Endothelial cell of umbilical vein (primary cell): ENCODE data around the gene WNT7B. TPM values are rescaled to one million over a fixed set of nuclear protein-coding genes. Genes with fewer than 3 reads are reported as not detected.

ENCODE experiments used
- BruUV-seq: library from RNA; stranded (reverse); fragments of 400-500 nt; replicated peaks from 2 replicates; lab custom pipeline; 2021; lab: Mats Ljungman, UMichigan
- CTCF ChIA-PET: fragments of 300-600, 350-600 bp; sonication (Branson Sonifier 250); formaldehyde crosslinking; loops from one replicate; lab custom pipeline; 2021; ENCODE audit warnings: antibody characterized with exemption, inconsistent platforms; lab: Charles Lee
- POLR2A ChIA-PET: fragments of 300-600, 350-600 bp; sonication (Branson Sonifier 250); formaldehyde crosslinking; loops from one replicate; lab custom pipeline; 2021; ENCODE audit warnings: antibody characterized with exemption, inconsistent platforms; lab: Charles Lee
- DNase-seq: peaks from one replicate; pipeline ENCODE4 v3.0.0-alpha.2; 2011; ENCODE audit warnings: low read depth, low spot score
- FAIRE-seq: peaks from 2 replicates; lab custom pipeline; 2011; peaks lifted over from hg19 to GRCh38; lab: Jason Lieb, UNC
- H2AFZ ChIP-seq: 2 replicates; pipeline ENCODE4 v1.6.0; 2012; ENCODE audit warnings: low read depth, low read length, control low read depth, inconsistent platforms
- H3K27ac ChIP-seq: 2 replicates; pipeline ENCODE4 v1.5.1; 2011; ENCODE audit warnings: low read depth, mild to moderate bottlenecking, control low read depth, low read length, moderate library complexity; ENCODE audit not compliant: insufficient read depth
- H3K27me3 ChIP-seq, 2 experiments: 2 replicates each; pipeline versions ENCODE4 v1.6.0 to v1.6.1; 2011; ENCODE audit warnings: low read length in 2 of 2, mixed read lengths in 1 of 2; ENCODE audit not compliant: control insufficient read depth in 2 of 2, insufficient read depth in 2 of 2
- H3K36me3 ChIP-seq, 2 experiments: 2 replicates in 1 of 2; 3 replicates in 1 of 2; pipeline ENCODE4 v1.5.1; 2011; ENCODE audit warnings: low read length in 2 of 2, mild to moderate bottlenecking in 1 of 2, moderate library complexity in 1 of 2; ENCODE audit not compliant: control insufficient read depth in 2 of 2, insufficient read depth in 2 of 2; ENCODE audit errors: extremely low read depth in 1 of 2
- H3K4me1 ChIP-seq: 3 replicates; pipeline ENCODE4 v1.5.1; 2011; ENCODE audit warnings: mild to moderate bottlenecking, low read length; ENCODE audit not compliant: control insufficient read depth, insufficient read depth; ENCODE audit errors: extremely low read depth
- H3K4me2 ChIP-seq: 2 replicates; pipeline ENCODE4 v1.6.1; 2011; ENCODE audit warnings: low read length, control low read depth, mixed read lengths; ENCODE audit not compliant: insufficient read depth
- H3K4me3 ChIP-seq, 3 experiments: fragments of 200-600 bp in 1 of 3; sonication (generic), shearing (Covaris generic) in 1 of 3; replicated peaks in 1 of 3; 2 replicates each; pipeline ENCODE4 v1.5.1; 2011 to 2016; ENCODE audit warnings: control low read depth in 3 of 3, low read length in 3 of 3, mild to moderate bottlenecking in 2 of 3, inconsistent platforms in 1 of 3, low read depth in 1 of 3, moderate library complexity in 1 of 3; ENCODE audit not compliant: insufficient read depth in 1 of 3
- H3K79me2 ChIP-seq: 2 replicates; pipeline ENCODE4 v1.6.0; 2012; ENCODE audit warnings: low read length, inconsistent platforms; ENCODE audit not compliant: control insufficient read depth, insufficient read depth
- H3K9ac ChIP-seq: replicated peaks from 2 replicates; pipeline ENCODE3; 2011; ENCODE audit warnings: low read length, control low read depth; ENCODE audit not compliant: insufficient read depth; ENCODE audit errors: extremely low read depth
- H3K9me1 ChIP-seq: replicated peaks from 3 replicates; pipeline ENCODE4 v1.6.0; 2011; ENCODE audit warnings: mild to moderate bottlenecking, low read length; ENCODE audit not compliant: control insufficient read depth, insufficient read depth; ENCODE audit errors: extremely low read depth
- H3K9me3 ChIP-seq: replicated peaks from 2 replicates; pipeline ENCODE4 v1.5.1; 2012; ENCODE audit warnings: low read length, inconsistent platforms; ENCODE audit not compliant: control insufficient read depth, insufficient read depth
- H4K20me1 ChIP-seq: replicated peaks from 2 replicates; pipeline ENCODE3; 2011; ENCODE audit warnings: mild to moderate bottlenecking, low read length; ENCODE audit not compliant: control insufficient read depth, insufficient read depth; ENCODE audit errors: extremely low read depth
- CTCF ChIP-seq, 2 donors: IDR thresholded peaks; 1 replicate in 1 of 2; 2 replicates in 1 of 2; pipeline ENCODE4 v1.5.1; 2011; ENCODE audit warnings: low read length in 2 of 2, mild to moderate bottlenecking in 2 of 2, moderate library complexity in 2 of 2, control low read depth in 1 of 2, inconsistent platforms in 1 of 2, low read depth in 1 of 2; ENCODE audit not compliant: insufficient read depth in 1 of 2; ENCODE audit errors: extremely low read depth in 1 of 2
- GATA2 ChIP-seq: IDR thresholded peaks from 2 replicates; pipeline ENCODE4 v1.7.0; 2011; ENCODE audit warnings: low read depth, mild to moderate bottlenecking, moderate library complexity, mixed read lengths, low read length; ENCODE audit not compliant: insufficient read length, insufficient read depth
- JUN ChIP-seq: IDR thresholded peaks from 2 replicates; pipeline ENCODE4 v1.6.1; 2011; ENCODE audit warnings: borderline replicate concordance, low read depth; ENCODE audit not compliant: insufficient read length, insufficient read depth
- MAX ChIP-seq: IDR thresholded peaks from 2 replicates; pipeline ENCODE4 v1.6.1; 2011; ENCODE audit not compliant: insufficient read depth, insufficient read length
- dilution Hi-C: fragments of 300-500 bp; cut with MboI; formaldehyde crosslinking; loops from one replicate; pipeline ENCODE4 v1.15.0; 2019; ENCODE audit warnings: low sequenced_read_pairs; ENCODE audit not compliant: extremely low pct_ligation_motif_present
- intact Hi-C: fragments of 100-400 bp; cut with micrococcal nuclease; formaldehyde crosslinking; loops from one replicate; pipeline ENCODE4 v1.10.0; 2022
- polyA plus RNA-seq, 4 experiments: library from polyadenylated mRNA; depleted of rRNA in 3 of 4; stranded (reverse) in 3 of 4; unstranded in 1 of 4; fragments of >200 nt; gene quantifications; 2 replicates each; pipeline versions ENCODE4 v1.2.1 to v1.2.3, GENCODE V29; 2011 to 2012; ENCODE audit warnings: missing spikeins in 1 of 4
- total RNA-seq: library from RNA; stranded (reverse); gene quantifications from 2 replicates; pipeline ENCODE4 v1.2.3, GENCODE V29; 2021

Gene WNT7B
- total and polyA plus RNA-seq, 2 donors (not counting 3 experiments of a cell fraction or from before 2014, with no cell fraction given), result not detected

DNA sequence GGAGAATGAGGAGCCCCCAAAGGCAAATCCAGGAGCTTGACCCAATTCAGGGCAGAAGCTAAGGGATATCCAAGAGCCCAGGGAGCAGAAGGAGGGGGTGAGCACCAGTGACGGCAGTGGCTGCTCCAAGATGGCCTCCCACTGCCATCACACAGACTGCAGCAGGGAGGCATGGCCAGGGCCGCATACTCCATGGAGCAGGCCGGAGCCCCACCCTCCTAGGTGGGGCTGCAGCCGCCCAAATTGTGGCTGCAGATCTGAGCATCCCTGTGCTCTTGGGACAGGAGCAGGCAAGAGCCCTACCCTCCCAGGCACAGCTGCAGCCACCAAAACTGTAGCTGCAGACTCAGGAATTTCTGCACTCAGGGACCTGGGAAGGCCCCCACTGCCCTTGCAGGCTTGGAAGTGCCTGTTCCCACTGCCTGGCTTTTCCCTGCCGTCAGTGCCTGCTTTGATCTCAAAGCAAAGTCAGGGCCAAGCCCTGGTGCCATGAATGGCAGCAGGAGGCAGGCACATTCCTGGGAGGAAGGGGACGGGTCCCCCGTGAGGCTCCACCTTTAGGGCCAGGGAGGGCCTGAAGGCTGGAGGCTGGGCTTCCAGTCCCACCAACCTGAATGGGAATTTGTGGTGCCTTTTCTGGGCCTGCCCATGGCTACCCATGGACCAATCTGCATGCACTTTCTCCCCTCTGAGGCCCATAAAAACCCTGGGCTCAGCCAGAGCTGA lies 10.3 kb upstream of the WNT7B start:
- FAIRE-seq (no peak), DNase-seq (no peak)
- H3K4me3 ChIP-seq, result no peak overlapping the region
- intact Hi-C loops (no loop called here), dilution Hi-C loops (no loop called here)
- H4K20me1 ChIP-seq, result no peaks in the 10 kb centered on the region
- no peaks in the 10 kb centered on the region for H3K9me3 ChIP-seq
- H3K9ac ChIP-seq, result no peak overlapping the region
- peaks cover 0 to 1% of the 10 kb centered on the region in 2 experiments for H3K27me3 ChIP-seq
- no peak overlapping the region for H3K27ac ChIP-seq
- no peaks in the 10 kb centered on the region for H3K9me1 ChIP-seq
- no peak for TF ChIP-seq GATA2
- no peak for TF ChIP-seq MAX
- no peak for TF ChIP-seq JUN
- no peak for TF ChIP-seq CTCF (IDR thresholded peaks at IDR 0.05; ENCODE audit: extremely low read depth in 1 of 2, insufficient read depth in 1 of 2, low read depth in 1 of 2, low read length in 2 of 2)
- no peaks in the 10 kb centered on the region for H3K36me3 ChIP-seq
- no peaks in the 10 kb centered on the region for H3K4me1 ChIP-seq
- no peaks in the 10 kb centered on the region for H3K79me2 ChIP-seq
- ChIA-PET CTCF (interaction anchor here (1.0 to 1.1 kb wide), 2 partner anchors 409 kb away, joined by 3 to 5 read pairs; no protein-coding TSS in a partner anchor), POLR2A (no interaction called here)
- H3K4me2 ChIP-seq, result no peak overlapping the region
- no TSS peak for BruUV-seq
- H2AFZ ChIP-seq, result no peak overlapping the region
